Loucy (cell line): ENCODE data around the gene PTPRT.

Experiments
- H2AFZ ChIP-seq: fragments of 200-600 bp; sonication (generic); 2 replicates; pipeline ENCODE4 v1.6.0; 2016; ENCODE audit warnings: antibody characterized with exemption, mild to moderate bottlenecking, low read length, moderate library complexity
- H3F3A ChIP-seq: fragments of 200-600 bp; 2 replicates; pipeline ENCODE4 v1.6.0; 2016; ENCODE audit warnings: antibody characterized with exemption, low read depth, mild to moderate bottlenecking
- H3K27me3 ChIP-seq: fragments of 200-600 bp; sonication (generic); 2 replicates; pipeline ENCODE4 v1.6.1; 2014; ENCODE audit warnings: low read length, mild to moderate bottlenecking; ENCODE audit not compliant: insufficient read depth, poor library complexity, severe bottlenecking
- H3K36me3 ChIP-seq: fragments of 200-600 bp; sonication (generic); 2 replicates; pipeline ENCODE4 v1.6.1; 2016; ENCODE audit warnings: low read length; ENCODE audit not compliant: insufficient read depth
- H3K4me1 ChIP-seq: fragments of 200-600 bp; sonication (generic); 2 replicates; pipeline ENCODE4 v1.5.1; 2014; ENCODE audit warnings: low read length, mild to moderate bottlenecking; ENCODE audit not compliant: insufficient read depth, poor library complexity, severe bottlenecking
- H3K4me2 ChIP-seq: fragments of 200-600 bp; sonication (generic); 2 replicates; pipeline ENCODE4 v1.6.0; 2014; ENCODE audit warnings: antibody characterized with exemption, low read length, low read depth, mild to moderate bottlenecking; ENCODE audit not compliant: poor library complexity, severe bottlenecking
- H3K4me3 ChIP-seq: fragments of 200-600 bp; sonication (generic); 2 replicates; pipeline ENCODE4 v1.5.1; 2014; ENCODE audit warnings: low read length, mild to moderate bottlenecking, mixed read lengths; ENCODE audit not compliant: poor library complexity, severe bottlenecking
- H3K79me2 ChIP-seq: fragments of 200-600 bp; sonication (generic); 2 replicates; pipeline ENCODE4 v1.6.1; 2014; ENCODE audit warnings: low read length; ENCODE audit not compliant: insufficient read depth
- H3K9ac ChIP-seq: fragments of 200-600 bp; sonication (generic); 2 replicates; pipeline ENCODE4 v1.6.0; 2014; ENCODE audit warnings: mild to moderate bottlenecking, low read depth, low read length, moderate library complexity; ENCODE audit not compliant: poor library complexity, severe bottlenecking
- H3K9me2 ChIP-seq: fragments of 200-600 bp; sonication (generic); replicated peaks from 2 replicates; pipeline ENCODE4 v1.6.1; 2016; ENCODE audit warnings: low read depth, low read length, mixed read lengths
- H3K9me3 ChIP-seq: fragments of 200-600 bp; sonication (generic); 2 replicates; pipeline ENCODE4 v1.6.1; 2014; ENCODE audit warnings: mild to moderate bottlenecking, antibody characterized with exemption, low read length, low read depth; ENCODE audit not compliant: insufficient read depth
- H4K20me1 ChIP-seq: fragments of 200-600 bp; sonication (generic); 2 replicates; pipeline ENCODE4 v1.6.0; 2014; ENCODE audit warnings: antibody characterized with exemption, low read length, mild to moderate bottlenecking; ENCODE audit not compliant: insufficient read depth, poor library complexity, severe bottlenecking
- CTCF ChIP-seq: fragments of 200-600 bp; sonication (generic); conservative IDR thresholded peaks from 2 replicates; pipeline ENCODE4 v1.5.1; 2014; ENCODE audit warnings: mild to moderate bottlenecking, antibody characterized with exemption, low read length
- EZH2phosphoT487 ChIP-seq: fragments of 200-600 bp; IDR thresholded peaks from 2 replicates; pipeline ENCODE4 v1.6.1; 2018; ENCODE audit warnings: antibody characterized with exemption, mild to moderate bottlenecking, moderate library complexity, borderline replicate concordance

The PTPRT gene

DNA sequence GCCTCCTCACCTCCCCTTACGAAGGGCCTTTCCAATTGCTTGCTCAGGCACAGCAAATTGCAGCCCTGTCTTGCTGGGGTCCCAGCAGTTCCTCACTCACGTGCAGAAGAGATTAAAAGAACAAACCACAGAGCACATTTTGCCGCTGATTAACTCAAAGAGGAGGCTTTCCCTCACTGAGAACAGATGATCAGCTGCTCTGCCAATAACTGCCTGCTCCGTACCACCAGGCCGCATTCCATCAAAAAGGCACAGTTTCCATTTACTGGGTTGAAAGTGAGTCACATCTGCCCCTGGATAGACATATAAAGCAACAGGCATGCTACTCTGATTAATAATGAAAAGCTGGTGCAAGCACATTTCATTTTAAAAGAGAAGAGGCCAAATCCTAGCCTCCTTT lies 446.8 kb downstream of the PTPRT start:
- H3K36me3 ChIP-seq: no peaks in the 10 kb centered on the region
- no peaks in the 10 kb centered on the region for H3K4me1 ChIP-seq
- H4K20me1 ChIP-seq: no peaks in the 10 kb centered on the region
- no peak overlapping the region for H3K9ac ChIP-seq
- no peaks in the 10 kb centered on the region for H3K9me2 ChIP-seq
- no peak overlapping the region for H2AFZ ChIP-seq
- H3K79me2 ChIP-seq: no peaks in the 10 kb centered on the region
- TF ChIP-seq EZH2phosphoT487: no peak
- no peaks in the 10 kb centered on the region for H3K27me3 ChIP-seq
- no peak overlapping the region for H3K4me3 ChIP-seq
- H3K9me3 ChIP-seq: peaks cover 3% of the 10 kb centered on the region; the same call in 1 of the 2 replicates
- no peak overlapping the region for H3K4me2 ChIP-seq
- no peaks in the 10 kb centered on the region for H3F3A ChIP-seq

GRCh38 chr20:42741906-42742305 lies 447.8 kb downstream of the PTPRT start:
- Histone ChIP-seq H3K36me3 (no peaks in the 10 kb centered on the region), H3K27me3 (no peaks in the 10 kb centered on the region), H3F3A (no peaks in the 10 kb centered on the region), H3K9me2 (no peaks in the 10 kb centered on the region), H3K9me3 (peaks cover 3% of the 10 kb centered on the region; the same call in 1 of the 2 replicates), H3K4me2 (no peak overlapping the region), H4K20me1 (no peaks in the 10 kb centered on the region), H3K9ac (no peak overlapping the region), H3K79me2 (no peaks in the 10 kb centered on the region), H3K4me1 (no peaks in the 10 kb centered on the region), H2AFZ (no peak overlapping the region), H3K4me3 (no peak overlapping the region)
- no peak for TF ChIP-seq EZH2phosphoT487
- TF ChIP-seq CTCF: no peak

DNA sequence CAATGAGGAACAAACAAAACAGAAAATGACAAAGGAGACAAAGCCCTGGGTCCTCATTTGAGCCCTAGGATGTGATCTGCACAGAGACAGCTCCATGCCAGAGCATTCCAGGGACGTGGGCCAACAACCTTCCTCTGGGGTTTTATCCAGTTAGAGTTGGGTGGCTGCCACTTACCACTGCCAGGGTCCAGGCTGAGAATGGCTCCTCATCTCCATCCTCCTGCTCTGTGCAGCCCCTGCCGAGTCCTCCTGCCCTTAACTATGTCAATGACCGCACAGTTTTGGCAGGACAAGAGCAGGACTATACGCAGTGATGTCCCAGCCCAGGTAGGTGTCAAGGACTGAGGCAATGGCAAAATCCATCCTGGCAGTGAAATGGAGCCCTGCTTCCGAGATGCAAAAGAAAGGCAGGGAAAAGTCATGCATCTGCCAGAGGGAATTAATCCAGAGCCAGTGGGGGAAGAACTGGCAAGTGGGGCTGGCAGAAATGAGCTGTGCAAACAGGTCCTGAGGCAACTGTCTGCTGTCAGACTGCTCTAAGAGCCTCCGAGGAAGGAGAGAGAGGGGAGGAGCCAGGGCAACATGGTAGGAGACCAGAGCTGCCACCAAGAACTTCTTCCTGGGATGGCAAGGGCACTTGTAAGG lies 449.4 kb downstream of the PTPRT start:
- H3K9me3 ChIP-seq: peaks cover 3% of the 10 kb centered on the region; the same call in 1 of the 2 replicates
- H3K4me3 ChIP-seq: no peak overlapping the region
- no peak overlapping the region for H3K9ac ChIP-seq
- H3K4me1 ChIP-seq: no peaks in the 10 kb centered on the region
- H3K79me2 ChIP-seq: no peaks in the 10 kb centered on the region
- no peaks in the 10 kb centered on the region for H4K20me1 ChIP-seq
- no peak for TF ChIP-seq EZH2phosphoT487
- no peak for TF ChIP-seq CTCF
- no peaks in the 10 kb centered on the region for H3K36me3 ChIP-seq
- no peaks in the 10 kb centered on the region for H3K9me2 ChIP-seq
- no peaks in the 10 kb centered on the region for H3K27me3 ChIP-seq
- H3F3A ChIP-seq: no peaks in the 10 kb centered on the region
- no peak overlapping the region for H2AFZ ChIP-seq
- no peak overlapping the region for H3K4me2 ChIP-seq

DNA sequence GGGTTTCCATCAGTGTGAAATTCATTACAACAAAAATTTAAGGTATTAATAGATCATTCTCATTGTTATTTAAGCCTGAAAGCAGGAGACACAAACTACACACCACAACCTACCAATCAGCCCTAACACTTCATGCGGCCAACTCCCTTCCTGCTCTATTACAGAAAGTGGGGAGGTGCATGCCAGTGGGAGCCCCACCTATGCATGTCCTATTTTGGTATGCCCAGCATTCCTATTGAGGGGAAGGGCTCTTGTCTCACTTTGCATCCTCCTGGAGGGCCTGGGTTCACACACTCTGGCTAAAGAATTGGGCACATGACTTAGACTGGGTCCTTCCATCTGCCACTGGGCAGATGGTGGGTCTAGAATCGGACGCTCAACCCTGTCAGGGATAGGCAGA lies 450.0 kb downstream of the PTPRT start:
- peaks cover 3% of the 10 kb centered on the region; the same call in 1 of the 2 replicates for H3K9me3 ChIP-seq
- no peak overlapping the region for H3K9ac ChIP-seq
- H3K27me3 ChIP-seq: no peaks in the 10 kb centered on the region
- H3K4me3 ChIP-seq: no peak overlapping the region
- no peaks in the 10 kb centered on the region for H3F3A ChIP-seq
- no peak overlapping the region for H3K4me2 ChIP-seq
- H3K36me3 ChIP-seq: no peaks in the 10 kb centered on the region
- no peak for TF ChIP-seq CTCF
- TF ChIP-seq EZH2phosphoT487: no peak
- H3K79me2 ChIP-seq: no peaks in the 10 kb centered on the region
- no peaks in the 10 kb centered on the region for H4K20me1 ChIP-seq
- H3K9me2 ChIP-seq: no peaks in the 10 kb centered on the region
- no peaks in the 10 kb centered on the region for H3K4me1 ChIP-seq
- no peak overlapping the region for H2AFZ ChIP-seq
